ENCODE measurements around the gene SLC20A1.

DNA sequence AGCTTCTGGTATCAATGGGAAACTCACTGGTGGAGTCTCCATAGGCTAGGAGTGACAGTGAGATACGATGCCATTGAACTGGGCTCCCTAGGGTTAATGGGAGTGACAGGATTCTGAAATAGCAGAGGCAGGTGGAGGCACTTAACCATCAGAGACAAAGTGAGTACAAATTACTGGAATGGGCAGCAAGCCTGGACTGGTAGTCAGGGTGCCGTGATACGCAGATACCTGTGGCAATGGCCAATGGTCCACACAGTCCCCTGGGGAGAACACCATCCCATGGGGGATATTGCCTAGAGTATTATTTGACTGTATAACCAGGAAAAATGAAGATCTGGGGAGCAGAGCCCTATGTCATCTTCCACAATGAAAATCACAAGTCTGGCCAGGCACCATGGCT is 44.0 kb upstream of the SLC20A1 start:
- TF ChIP-seq, protein P1, sequence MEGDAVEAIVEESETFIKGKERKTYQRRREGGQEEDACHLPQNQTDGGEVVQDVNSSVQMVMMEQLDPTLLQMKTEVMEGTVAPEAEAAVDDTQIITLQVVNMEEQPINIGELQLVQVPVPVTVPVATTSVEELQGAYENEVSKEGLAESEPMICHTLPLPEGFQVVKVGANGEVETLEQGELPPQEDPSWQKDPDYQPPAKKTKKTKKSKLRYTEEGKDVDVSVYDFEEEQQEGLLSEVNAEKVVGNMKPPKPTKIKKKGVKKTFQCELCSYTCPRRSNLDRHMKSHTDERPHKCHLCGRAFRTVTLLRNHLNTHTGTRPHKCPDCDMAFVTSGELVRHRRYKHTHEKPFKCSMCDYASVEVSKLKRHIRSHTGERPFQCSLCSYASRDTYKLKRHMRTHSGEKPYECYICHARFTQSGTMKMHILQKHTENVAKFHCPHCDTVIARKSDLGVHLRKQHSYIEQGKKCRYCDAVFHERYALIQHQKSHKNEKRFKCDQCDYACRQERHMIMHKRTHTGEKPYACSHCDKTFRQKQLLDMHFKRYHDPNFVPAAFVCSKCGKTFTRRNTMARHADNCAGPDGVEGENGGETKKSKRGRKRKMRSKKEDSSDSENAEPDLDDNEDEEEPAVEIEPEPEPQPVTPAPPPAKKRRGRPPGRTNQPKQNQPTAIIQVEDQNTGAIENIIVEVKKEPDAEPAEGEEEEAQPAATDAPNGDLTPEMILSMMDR (IDR thresholded peaks at IDR 0.05), result no peak
- no peak for TF ChIP-seq POLR2A (IDR thresholded peaks at IDR 0.05)

Data from gastroesophageal sphincter (tissue), 3 donors.